Liver (tissue), 9 donors: Measurements from ENCODE around the gene MBD6. TPM values are rescaled to one million over a fixed set of nuclear protein-coding genes. Genes with fewer than 3 reads are reported as not detected.
A peak's percentile ranks its signal among the peaks of the same experiment; 100 is the strongest.

Experiments used
- DNase-seq: peaks from one replicate; pipeline ENCODE4 v3.0.0-alpha.2; 2017; ENCODE audit warnings: low spot score
- H3K27ac ChIP-seq, 2 donors: one replicate each; pipeline ENCODE4 v1.7.0; 2013; ENCODE audit warnings: inconsistent platforms in 2 of 2, low read length in 2 of 2, control low read depth in 1 of 2, low read depth in 1 of 2, mild to moderate bottlenecking in 1 of 2
- H3K27me3 ChIP-seq, 4 donors: one replicate each; pipeline versions ENCODE4 v1.6.1 to v1.7.0; 2013; ENCODE audit warnings: low read length in 3 of 4, inconsistent platforms in 1 of 4, mild to moderate bottlenecking in 1 of 4, moderate library complexity in 1 of 4; ENCODE audit not compliant: control insufficient read depth in 4 of 4, insufficient read depth in 4 of 4
- H3K36me3 ChIP-seq, 4 donors: one replicate each; pipeline versions ENCODE4 v1.6.1 to v1.7.0; 2013; ENCODE audit warnings: low read length in 3 of 4, mild to moderate bottlenecking in 3 of 4, low read depth in 1 of 4, moderate library complexity in 1 of 4; ENCODE audit not compliant: control insufficient read depth in 4 of 4, insufficient read depth in 3 of 4
- H3K4me1 ChIP-seq, 4 donors: one replicate each; pipeline versions ENCODE4 v1.6.1 to v1.7.0; 2013; ENCODE audit warnings: low read length in 3 of 4, mild to moderate bottlenecking in 3 of 4, moderate library complexity in 1 of 4; ENCODE audit not compliant: control insufficient read depth in 4 of 4, insufficient read depth in 4 of 4
- H3K4me3 ChIP-seq, 3 donors: one replicate each; pipeline versions ENCODE4 v1.6.1 to v1.7.0; 2013; ENCODE audit warnings: low read length in 3 of 3, control low read depth in 1 of 3, low read depth in 1 of 3, mild to moderate bottlenecking in 1 of 3
- H3K9ac ChIP-seq, 2 donors: one replicate each; pipeline ENCODE4 v1.7.0; 2013; ENCODE audit warnings: low read length in 2 of 2, mild to moderate bottlenecking in 2 of 2, moderate library complexity in 2 of 2, control low read depth in 1 of 2, low read depth in 1 of 2
- H3K9me3 ChIP-seq, 4 donors: one replicate each; pipeline versions ENCODE4 v1.6.1 to v1.7.0; 2013; ENCODE audit warnings: low read length in 3 of 4; ENCODE audit not compliant: control insufficient read depth in 4 of 4
- EGR1 ChIP-seq, 2 donors: IDR thresholded peaks; 2 replicates each; pipeline ENCODE4 v1.6.1; 2016 to 2018; ENCODE audit warnings: antibody characterized with exemption in 2 of 2, low read depth in 2 of 2
- FOXA1 ChIP-seq: IDR thresholded peaks from 2 replicates; pipeline ENCODE4 v1.6.1; 2016; ENCODE audit warnings: antibody characterized with exemption
- FOXA2 ChIP-seq: IDR thresholded peaks from 2 replicates; pipeline ENCODE4 v1.6.1; 2016; ENCODE audit warnings: antibody characterized with exemption
- GABPA ChIP-seq, 2 donors: IDR thresholded peaks in 1 of 2; conservative IDR thresholded peaks in 1 of 2; 2 replicates each; pipeline ENCODE4 v1.6.1; 2016; ENCODE audit warnings: antibody characterized with exemption in 2 of 2, mild to moderate bottlenecking in 1 of 2, moderate library complexity in 1 of 2
- HNF4A ChIP-seq, 2 donors: conservative IDR thresholded peaks; 2 replicates each; pipeline ENCODE4 v1.6.1; 2016; ENCODE audit warnings: antibody characterized with exemption in 2 of 2, mild to moderate bottlenecking in 2 of 2
- HNF4G ChIP-seq: IDR thresholded peaks from 2 replicates; pipeline ENCODE4 v1.6.1; 2016; ENCODE audit warnings: antibody characterized with exemption
- JUND ChIP-seq, 2 donors: IDR thresholded peaks; 2 replicates each; pipeline ENCODE4 v1.6.1; 2016; ENCODE audit warnings: antibody characterized with exemption in 2 of 2
- NR2F2 ChIP-seq: IDR thresholded peaks from 2 replicates; pipeline ENCODE4 v1.6.1; 2016; ENCODE audit warnings: antibody characterized with exemption
- RAD21 ChIP-seq, 2 donors: IDR thresholded peaks; 2 replicates each; pipeline ENCODE4 v1.6.1; 2016; ENCODE audit warnings: antibody characterized with exemption in 2 of 2, mild to moderate bottlenecking in 2 of 2
- RXRA ChIP-seq, 2 donors: IDR thresholded peaks; 2 replicates each; pipeline ENCODE4 v1.6.1; 2017 to 2018; ENCODE audit warnings: antibody characterized with exemption in 2 of 2, mild to moderate bottlenecking in 1 of 2
- SP1 ChIP-seq: IDR thresholded peaks from 2 replicates; pipeline ENCODE4 v1.6.1; 2018; ENCODE audit warnings: antibody characterized with exemption, mild to moderate bottlenecking
- TAF1 ChIP-seq: conservative IDR thresholded peaks from 2 replicates; pipeline ENCODE4 v1.6.1; 2016; ENCODE audit warnings: antibody characterized with exemption, mild to moderate bottlenecking
- YY1 ChIP-seq: IDR thresholded peaks from 2 replicates; pipeline ENCODE4 v1.6.1; 2016; ENCODE audit warnings: antibody characterized with exemption, mild to moderate bottlenecking
- WGBS: extraction: QIAGEN DNeasy Blood & Tissue Kit; methylation state at CpG from one replicate; pipeline ENCODE4 v1.1.7; 2013; 5-methylcytosine and 5-hydroxymethylcytosine counted together
- polyA plus RNA-seq, 2 donors: library from polyadenylated mRNA; stranded (reverse) in 1 of 2; unstranded in 1 of 2; fragments of 200-250 nt in 1 of 2; fragments of >200 nt in 1 of 2; fragmentation: Nextera tagmentation in 1 of 2; extraction: Ambion mirVana in 1 of 2; gene quantifications; one replicate each; pipeline versions ENCODE4 v1.2.1 to v1.2.3, GENCODE V29; 2013 to 2015
- total RNA-seq, 2 donors: library from RNA; depleted of rRNA; stranded (reverse); fragments of >200 nt; gene quantifications; one replicate each; pipeline ENCODE4 v1.2.3, GENCODE V29; 2014
- TF ChIP-seq, protein P1 (sequence below): IDR thresholded peaks from 2 replicates; pipeline ENCODE4 v1.6.1; 2016; ENCODE audit warnings: antibody characterized with exemption
- TF ChIP-seq, protein P2 (sequence below): IDR thresholded peaks from 2 replicates; pipeline ENCODE4 v1.6.1; 2016; ENCODE audit warnings: antibody characterized with exemption, mild to moderate bottlenecking
- TF ChIP-seq, protein P3 (sequence below): fragments of 150-350 bp; IDR thresholded peaks from 2 replicates; pipeline ENCODE4 v1.5.1; 2017; ENCODE audit warnings: improper control_type of control experiment, low read depth, low read length; ENCODE audit not compliant: missing input control
- TF ChIP-seq, protein P4 (sequence below): IDR thresholded peaks from 2 replicates; pipeline ENCODE4 v1.6.1; 2016; ENCODE audit warnings: antibody characterized with exemption
- TF ChIP-seq, protein P5 (sequence below): IDR thresholded peaks from 2 replicates; pipeline ENCODE4 v1.6.1; 2016; ENCODE audit warnings: antibody characterized with exemption
- donor health status: healthy.
- donor health status: healthy.
- donor health status: healthy.
- donor health status: healthy.
- donor health status: healthy.

The MBD6 gene, protein sequence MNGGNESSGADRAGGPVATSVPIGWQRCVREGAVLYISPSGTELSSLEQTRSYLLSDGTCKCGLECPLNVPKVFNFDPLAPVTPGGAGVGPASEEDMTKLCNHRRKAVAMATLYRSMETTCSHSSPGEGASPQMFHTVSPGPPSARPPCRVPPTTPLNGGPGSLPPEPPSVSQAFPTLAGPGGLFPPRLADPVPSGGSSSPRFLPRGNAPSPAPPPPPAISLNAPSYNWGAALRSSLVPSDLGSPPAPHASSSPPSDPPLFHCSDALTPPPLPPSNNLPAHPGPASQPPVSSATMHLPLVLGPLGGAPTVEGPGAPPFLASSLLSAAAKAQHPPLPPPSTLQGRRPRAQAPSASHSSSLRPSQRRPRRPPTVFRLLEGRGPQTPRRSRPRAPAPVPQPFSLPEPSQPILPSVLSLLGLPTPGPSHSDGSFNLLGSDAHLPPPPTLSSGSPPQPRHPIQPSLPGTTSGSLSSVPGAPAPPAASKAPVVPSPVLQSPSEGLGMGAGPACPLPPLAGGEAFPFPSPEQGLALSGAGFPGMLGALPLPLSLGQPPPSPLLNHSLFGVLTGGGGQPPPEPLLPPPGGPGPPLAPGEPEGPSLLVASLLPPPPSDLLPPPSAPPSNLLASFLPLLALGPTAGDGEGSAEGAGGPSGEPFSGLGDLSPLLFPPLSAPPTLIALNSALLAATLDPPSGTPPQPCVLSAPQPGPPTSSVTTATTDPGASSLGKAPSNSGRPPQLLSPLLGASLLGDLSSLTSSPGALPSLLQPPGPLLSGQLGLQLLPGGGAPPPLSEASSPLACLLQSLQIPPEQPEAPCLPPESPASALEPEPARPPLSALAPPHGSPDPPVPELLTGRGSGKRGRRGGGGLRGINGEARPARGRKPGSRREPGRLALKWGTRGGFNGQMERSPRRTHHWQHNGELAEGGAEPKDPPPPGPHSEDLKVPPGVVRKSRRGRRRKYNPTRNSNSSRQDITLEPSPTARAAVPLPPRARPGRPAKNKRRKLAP
- total RNA-seq (10 to 100 TPM in 1 of 2 donors, 1 to 10 TPM in 1; 9.9 to 20.2 TPM), polyA plus RNA-seq (10 to 100 TPM; 14.7 to 15.1 TPM)

DNA sequence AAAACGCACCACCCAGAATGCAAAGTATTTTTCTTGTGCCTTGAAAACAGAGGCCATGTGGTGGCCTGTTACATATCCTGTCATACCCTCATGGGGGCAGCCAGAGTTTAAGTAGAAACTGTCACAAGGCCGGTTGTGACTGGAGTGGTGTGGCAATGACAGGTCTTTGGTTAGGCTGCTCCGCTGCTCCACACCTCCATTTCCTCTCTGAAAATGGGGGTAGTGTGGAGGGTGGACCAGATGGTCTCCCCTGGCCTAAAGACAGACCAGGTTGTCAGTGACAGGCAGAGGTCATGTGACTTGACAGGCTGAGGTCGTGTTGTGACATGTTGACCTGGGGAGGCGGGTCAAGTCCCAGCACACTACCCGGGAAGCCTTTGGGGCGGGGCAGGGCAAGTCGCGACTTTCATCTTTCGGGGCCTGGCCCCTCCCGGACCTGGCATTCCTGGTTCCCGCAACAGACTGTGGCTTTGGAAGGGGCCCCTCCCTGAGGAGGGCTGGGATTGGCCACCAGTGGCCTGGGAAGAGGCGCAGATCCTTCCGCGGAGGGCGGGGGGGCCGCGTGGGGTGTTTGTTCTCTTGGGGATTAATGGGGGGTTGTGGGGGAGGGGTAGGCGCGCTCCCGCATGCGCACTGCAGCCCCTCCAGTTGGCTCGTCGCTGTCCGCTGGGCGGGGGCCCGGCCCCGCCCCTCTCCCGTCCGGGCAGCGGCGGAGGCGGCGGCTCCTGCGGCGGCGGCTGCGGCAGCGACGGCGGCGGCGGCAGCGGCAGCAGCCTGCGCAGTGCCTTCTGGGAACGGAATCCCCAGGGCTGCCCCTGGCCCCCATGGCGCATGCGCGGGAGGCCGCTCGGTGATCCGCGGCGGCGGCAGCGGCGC lies at the start of gene MBD6:
TSS of gene MBD6 (plus strand) at position 814 of the 876 bp plus-strand sequence. CDS start 1,480 bp downstream, outside the sequence.
- H3K27me3 ChIP-seq: no peaks in the 10 kb centered on the region
- peaks cover 3 to 19% (median 13%) of the 10 kb centered on the region in 4 donors for H3K36me3 ChIP-seq
- peak within 1 kb of the TSS; percentile 63 to 96 (median 82) for H3K4me3 ChIP-seq
- H3K9me3 ChIP-seq: no peaks in the 10 kb centered on the region
- H3K4me1 ChIP-seq: peaks cover 10 to 56% (median 37%) of the 10 kb centered on the region in 4 donors
- H3K9ac ChIP-seq: peak within 1 kb of the TSS; percentile 92 to 96
- DNase-seq: peak; percentile 89
- H3K27ac ChIP-seq: peak within 1 kb of the TSS; percentile 92 to 95
- TF ChIP-seq FOXA1 (no peak), FOXA2 (peak; percentile 31), RXRA (IDR thresholded peaks at IDR 0.05) (peak; percentile 89 to 94), YY1 (peak; percentile 83), JUND (IDR thresholded peaks at IDR 0.05) (peak in 1 of 2 donors; percentile 43), TAF1 (no peak), GABPA (IDR thresholded peaks at IDR 0.05 in 1 of 2, conservative IDR thresholded peaks at IDR 0.05 in 1 of 2) (peak in 1 of 2 donors; percentile 43), HNF4G (no peak), RAD21 (IDR thresholded peaks at IDR 0.05) (no peak), EGR1 (IDR thresholded peaks at IDR 0.05; ENCODE audit: low read depth in 2 of 2) (no peak), NR2F2 (peak; percentile 96), HNF4A (conservative IDR thresholded peaks at IDR 0.05) (peak; percentile 53 to 59), SP1 (peak; percentile 90)
- TF ChIP-seq, protein P1, sequence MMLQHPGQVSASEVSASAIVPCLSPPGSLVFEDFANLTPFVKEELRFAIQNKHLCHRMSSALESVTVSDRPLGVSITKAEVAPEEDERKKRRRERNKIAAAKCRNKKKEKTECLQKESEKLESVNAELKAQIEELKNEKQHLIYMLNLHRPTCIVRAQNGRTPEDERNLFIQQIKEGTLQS: peak; percentile 45
- TF ChIP-seq, protein P2, sequence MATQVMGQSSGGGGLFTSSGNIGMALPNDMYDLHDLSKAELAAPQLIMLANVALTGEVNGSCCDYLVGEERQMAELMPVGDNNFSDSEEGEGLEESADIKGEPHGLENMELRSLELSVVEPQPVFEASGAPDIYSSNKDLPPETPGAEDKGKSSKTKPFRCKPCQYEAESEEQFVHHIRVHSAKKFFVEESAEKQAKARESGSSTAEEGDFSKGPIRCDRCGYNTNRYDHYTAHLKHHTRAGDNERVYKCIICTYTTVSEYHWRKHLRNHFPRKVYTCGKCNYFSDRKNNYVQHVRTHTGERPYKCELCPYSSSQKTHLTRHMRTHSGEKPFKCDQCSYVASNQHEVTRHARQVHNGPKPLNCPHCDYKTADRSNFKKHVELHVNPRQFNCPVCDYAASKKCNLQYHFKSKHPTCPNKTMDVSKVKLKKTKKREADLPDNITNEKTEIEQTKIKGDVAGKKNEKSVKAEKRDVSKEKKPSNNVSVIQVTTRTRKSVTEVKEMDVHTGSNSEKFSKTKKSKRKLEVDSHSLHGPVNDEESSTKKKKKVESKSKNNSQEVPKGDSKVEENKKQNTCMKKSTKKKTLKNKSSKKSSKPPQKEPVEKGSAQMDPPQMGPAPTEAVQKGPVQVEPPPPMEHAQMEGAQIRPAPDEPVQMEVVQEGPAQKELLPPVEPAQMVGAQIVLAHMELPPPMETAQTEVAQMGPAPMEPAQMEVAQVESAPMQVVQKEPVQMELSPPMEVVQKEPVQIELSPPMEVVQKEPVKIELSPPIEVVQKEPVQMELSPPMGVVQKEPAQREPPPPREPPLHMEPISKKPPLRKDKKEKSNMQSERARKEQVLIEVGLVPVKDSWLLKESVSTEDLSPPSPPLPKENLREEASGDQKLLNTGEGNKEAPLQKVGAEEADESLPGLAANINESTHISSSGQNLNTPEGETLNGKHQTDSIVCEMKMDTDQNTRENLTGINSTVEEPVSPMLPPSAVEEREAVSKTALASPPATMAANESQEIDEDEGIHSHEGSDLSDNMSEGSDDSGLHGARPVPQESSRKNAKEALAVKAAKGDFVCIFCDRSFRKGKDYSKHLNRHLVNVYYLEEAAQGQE: peak; percentile 60
- TF ChIP-seq, protein P3, sequence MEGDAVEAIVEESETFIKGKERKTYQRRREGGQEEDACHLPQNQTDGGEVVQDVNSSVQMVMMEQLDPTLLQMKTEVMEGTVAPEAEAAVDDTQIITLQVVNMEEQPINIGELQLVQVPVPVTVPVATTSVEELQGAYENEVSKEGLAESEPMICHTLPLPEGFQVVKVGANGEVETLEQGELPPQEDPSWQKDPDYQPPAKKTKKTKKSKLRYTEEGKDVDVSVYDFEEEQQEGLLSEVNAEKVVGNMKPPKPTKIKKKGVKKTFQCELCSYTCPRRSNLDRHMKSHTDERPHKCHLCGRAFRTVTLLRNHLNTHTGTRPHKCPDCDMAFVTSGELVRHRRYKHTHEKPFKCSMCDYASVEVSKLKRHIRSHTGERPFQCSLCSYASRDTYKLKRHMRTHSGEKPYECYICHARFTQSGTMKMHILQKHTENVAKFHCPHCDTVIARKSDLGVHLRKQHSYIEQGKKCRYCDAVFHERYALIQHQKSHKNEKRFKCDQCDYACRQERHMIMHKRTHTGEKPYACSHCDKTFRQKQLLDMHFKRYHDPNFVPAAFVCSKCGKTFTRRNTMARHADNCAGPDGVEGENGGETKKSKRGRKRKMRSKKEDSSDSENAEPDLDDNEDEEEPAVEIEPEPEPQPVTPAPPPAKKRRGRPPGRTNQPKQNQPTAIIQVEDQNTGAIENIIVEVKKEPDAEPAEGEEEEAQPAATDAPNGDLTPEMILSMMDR: no peak
- TF ChIP-seq, protein P4, sequence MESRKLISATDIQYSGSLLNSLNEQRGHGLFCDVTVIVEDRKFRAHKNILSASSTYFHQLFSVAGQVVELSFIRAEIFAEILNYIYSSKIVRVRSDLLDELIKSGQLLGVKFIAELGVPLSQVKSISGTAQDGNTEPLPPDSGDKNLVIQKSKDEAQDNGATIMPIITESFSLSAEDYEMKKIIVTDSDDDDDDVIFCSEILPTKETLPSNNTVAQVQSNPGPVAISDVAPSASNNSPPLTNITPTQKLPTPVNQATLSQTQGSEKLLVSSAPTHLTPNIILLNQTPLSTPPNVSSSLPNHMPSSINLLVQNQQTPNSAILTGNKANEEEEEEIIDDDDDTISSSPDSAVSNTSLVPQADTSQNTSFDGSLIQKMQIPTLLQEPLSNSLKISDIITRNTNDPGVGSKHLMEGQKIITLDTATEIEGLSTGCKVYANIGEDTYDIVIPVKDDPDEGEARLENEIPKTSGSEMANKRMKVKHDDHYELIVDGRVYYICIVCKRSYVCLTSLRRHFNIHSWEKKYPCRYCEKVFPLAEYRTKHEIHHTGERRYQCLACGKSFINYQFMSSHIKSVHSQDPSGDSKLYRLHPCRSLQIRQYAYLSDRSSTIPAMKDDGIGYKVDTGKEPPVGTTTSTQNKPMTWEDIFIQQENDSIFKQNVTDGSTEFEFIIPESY: no peak
- TF ChIP-seq, protein P5, sequence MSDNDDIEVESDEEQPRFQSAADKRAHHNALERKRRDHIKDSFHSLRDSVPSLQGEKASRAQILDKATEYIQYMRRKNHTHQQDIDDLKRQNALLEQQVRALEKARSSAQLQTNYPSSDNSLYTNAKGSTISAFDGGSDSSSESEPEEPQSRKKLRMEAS: peak; percentile 80
- under 1% methylated on average over 57 of the region's 57 CpGs for WGBS
